ENCODE results near the gene PLA2G2C. TPM values are rescaled to one million over a fixed set of nuclear protein-coding genes. Genes with fewer than 3 reads are reported as not detected.
"Not testable (repeated sequence)": the region's sequence is repeated elsewhere in the genome, so short reads cannot be mapped to it uniquely, and the experiment has no call there.

Gene PLA2G2C
- total and polyA plus RNA-seq, 5 experiments from 2014 or later: not detected

GRCh38 chr1:20142001-20142710 lies 44.2 kb downstream of the PLA2G2C start:
- Mint-ChIP-seq H3K4me1 (peaks cover 0 to 2% (median 0%) of the 10 kb centered on the region in 4 donors), H3K27ac (no peak overlapping the region), H3K36me3 (no peaks in the 10 kb centered on the region), H3K4me3 (no peak overlapping the region), H3K27me3 (peaks cover 6 to 25% (median 15%) of the 10 kb centered on the region in 5 donors), H3K9me3 (no peaks in the 10 kb centered on the region)
- POLR2A ChIA-PET: no interaction called here
- ATAC-seq (no peak), DNase-seq (no peak)

GRCh38 chr1:20141466-20141865 lies 44.9 kb downstream of the PLA2G2C start:
- POLR2A ChIA-PET: no interaction called here
- no peak for ATAC-seq

GRCh38 chr1:20141001-20141400 lies 45.3 kb downstream of the PLA2G2C start:
- H3K27ac Mint-ChIP-seq: no peak overlapping the region
- H3K4me3 Mint-ChIP-seq: no peak overlapping the region
- H3K4me1 Mint-ChIP-seq: peaks cover 0 to 2% (median 0%) of the 10 kb centered on the region in 4 donors
- no peaks in the 10 kb centered on the region for H3K9me3 Mint-ChIP-seq
- no peaks in the 10 kb centered on the region for H3K36me3 Mint-ChIP-seq
- ATAC-seq (no peak), DNase-seq (no peak)
- H3K27me3 Mint-ChIP-seq: peaks cover 6 to 25% (median 15%) of the 10 kb centered on the region in 5 donors
- POLR2A ChIA-PET: no interaction called here

More at GRCh38 chr1:20141466-20141865, 44.9 kb downstream of the PLA2G2C start:
- no peak for DNase-seq
- no peaks in the 10 kb centered on the region for H3K36me3 Mint-ChIP-seq
- H3K27me3 Mint-ChIP-seq: peaks cover 6 to 25% (median 15%) of the 10 kb centered on the region in 5 donors
- H3K27ac Mint-ChIP-seq: no peak overlapping the region
- no peaks in the 10 kb centered on the region for H3K9me3 Mint-ChIP-seq
- H3K4me3 Mint-ChIP-seq: no peak overlapping the region
- H3K4me1 Mint-ChIP-seq: peaks cover 0 to 2% (median 0%) of the 10 kb centered on the region in 4 donors

- Mint-ChIP-seq H3K4me1 (peaks cover 0 to 2% (median 0%) of the 10 kb centered on the region in 4 donors), H3K36me3 (no peaks in the 10 kb centered on the region), H3K27ac (no peak overlapping the region), H3K9me3 (no peaks in the 10 kb centered on the region), H3K27me3 (peaks cover 10 to 25% (median 15%) of the 10 kb centered on the region in 5 donors), H3K4me3 (no peak overlapping the region)
- DNase-seq: no peak
- POLR2A ChIA-PET: no interaction called here
- no peak for ATAC-seq
Measured at GRCh38 chr1:20139776-20140612, 46.3 kb downstream of the PLA2G2C start.

- ATAC-seq: no peak
Measured at GRCh38 chr1:20138961-20139550, 47.3 kb downstream of the PLA2G2C start, which contains the start of gene PLA2G2F. TSS of gene PLA2G2F (plus strand) at chr1:20139323. CDS start at chr1:20139428, 105 bp downstream.

DNA sequence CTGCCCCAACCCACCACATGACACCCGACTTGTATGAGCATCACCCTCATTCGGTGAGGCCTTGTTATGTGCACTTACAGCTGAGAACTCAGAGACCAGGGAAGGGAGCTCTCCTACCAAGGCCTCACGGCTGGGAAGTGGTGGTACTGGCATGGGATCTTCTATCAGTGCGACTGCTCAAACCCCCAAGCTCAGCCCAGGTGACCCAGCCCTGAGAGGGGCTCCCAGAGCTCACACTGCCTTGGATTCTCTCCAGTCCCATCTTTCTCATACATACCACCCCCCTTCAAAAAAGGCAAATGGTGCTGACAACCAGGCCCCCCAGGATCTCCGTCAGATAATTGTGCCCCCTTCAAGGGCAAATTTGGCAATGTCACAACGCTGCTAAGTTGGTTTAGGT lies 48.0 kb downstream of the PLA2G2C start:
- ATAC-seq (no peak), DNase-seq (no peak)
- Mint-ChIP-seq H3K4me3 (no peak overlapping the region), H3K9me3 (no peaks in the 10 kb centered on the region), H3K4me1 (peaks cover 0 to 2% (median 0%) of the 10 kb centered on the region in 4 donors), H3K27ac (no peak overlapping the region), H3K36me3 (no peaks in the 10 kb centered on the region), H3K27me3 (peaks cover 12 to 26% (median 21%) of the 10 kb centered on the region in 5 donors)
- POLR2A ChIA-PET: no interaction called here

More at GRCh38 chr1:20138961-20139550, 47.3 kb downstream of the PLA2G2C start, which contains the start of gene PLA2G2F:
- Mint-ChIP-seq H3K36me3 (no peaks in the 10 kb centered on the region), H3K4me3 (no peak within 1 kb of the TSS), H3K4me1 (peaks cover 0 to 2% (median 0%) of the 10 kb centered on the region in 4 donors), H3K27me3 (peaks cover 11 to 25% (median 19%) of the 10 kb centered on the region in 5 donors), H3K27ac (no peak within 1 kb of the TSS), H3K9me3 (no peaks in the 10 kb centered on the region)
- DNase-seq: no peak
- POLR2A ChIA-PET: no interaction called here

DNA sequence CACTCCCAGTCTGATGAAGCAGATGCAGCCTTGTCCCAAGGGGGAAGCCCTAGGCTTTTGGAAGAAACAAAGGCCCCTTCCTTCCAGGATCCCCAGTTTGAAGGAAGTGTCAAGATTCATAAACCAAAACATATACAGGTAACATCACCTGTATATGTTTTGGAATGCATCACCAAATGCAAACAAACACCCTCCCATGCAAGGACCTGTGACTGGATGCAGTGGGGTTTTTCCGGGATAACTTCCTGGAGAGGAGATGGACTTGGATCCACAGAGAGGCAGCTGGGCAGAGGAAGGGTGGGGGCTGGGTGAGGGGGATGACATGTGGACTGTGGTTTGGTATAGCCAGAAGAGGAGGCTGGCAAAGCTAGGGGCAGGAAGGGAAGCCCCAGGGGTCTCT lies 48.7 kb downstream of the PLA2G2C start:
- H3K27ac Mint-ChIP-seq: no peak overlapping the region
- H3K4me3 Mint-ChIP-seq: no peak overlapping the region
- no peaks in the 10 kb centered on the region for H3K36me3 Mint-ChIP-seq
- POLR2A ChIA-PET: no interaction called here
- H3K4me1 Mint-ChIP-seq: peaks cover 0 to 2% (median 0%) of the 10 kb centered on the region in 4 donors
- ATAC-seq (no peak), DNase-seq (no peak)
- H3K27me3 Mint-ChIP-seq: peaks cover 15 to 26% (median 21%) of the 10 kb centered on the region in 5 donors
- H3K9me3 Mint-ChIP-seq: no peaks in the 10 kb centered on the region

GRCh38 chr1:20137055-20137454 lies 49.3 kb downstream of the PLA2G2C start:
- no peak for ATAC-seq
- POLR2A ChIA-PET: no interaction called here
- no peaks in the 10 kb centered on the region for H3K36me3 Mint-ChIP-seq

DNA sequence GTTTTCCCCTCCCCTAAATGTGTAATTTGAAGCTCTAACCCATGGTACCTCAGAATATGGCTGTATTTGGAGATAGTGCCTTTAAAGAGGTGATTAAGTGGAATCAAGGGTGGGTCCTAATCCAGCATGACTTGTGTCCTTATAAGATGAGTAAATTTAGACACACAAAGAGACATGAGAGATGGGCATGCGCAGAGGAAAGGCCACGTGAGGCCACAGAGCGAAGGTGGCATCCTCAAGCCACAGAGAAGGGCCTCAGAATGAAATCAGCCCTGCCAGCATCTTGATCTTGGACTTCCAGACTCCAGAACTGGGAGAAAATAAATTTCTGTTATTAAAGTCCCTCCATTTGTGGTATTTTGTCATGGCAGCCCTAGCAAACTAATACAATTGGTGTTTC lies 50.1 kb downstream of the PLA2G2C start:
- Mint-ChIP-seq H3K4me1 (peaks cover 0 to 2% (median 0%) of the 10 kb centered on the region in 4 donors), H3K36me3 (no peaks in the 10 kb centered on the region), H3K27ac (no peak overlapping the region), H3K9me3 (peaks cover 0 to 2% (median 0%) of the 10 kb centered on the region in 9 donors), H3K27me3 (peaks cover 16 to 39% (median 20%) of the 10 kb centered on the region in 5 donors), H3K4me3 (no peak overlapping the region)
- POLR2A ChIA-PET: no interaction called here
- ATAC-seq: no peak
- DNase-seq: no peak

More at GRCh38 chr1:20137055-20137454, 49.3 kb downstream of the PLA2G2C start:
- Mint-ChIP-seq H3K4me3 (no peak overlapping the region), H3K27me3 (peaks cover 17 to 31% (median 21%) of the 10 kb centered on the region in 5 donors), H3K27ac (no peak overlapping the region), H3K9me3 (no peaks in the 10 kb centered on the region), H3K4me1 (peaks cover 0 to 2% (median 0%) of the 10 kb centered on the region in 4 donors)
- no peak for DNase-seq

DNA sequence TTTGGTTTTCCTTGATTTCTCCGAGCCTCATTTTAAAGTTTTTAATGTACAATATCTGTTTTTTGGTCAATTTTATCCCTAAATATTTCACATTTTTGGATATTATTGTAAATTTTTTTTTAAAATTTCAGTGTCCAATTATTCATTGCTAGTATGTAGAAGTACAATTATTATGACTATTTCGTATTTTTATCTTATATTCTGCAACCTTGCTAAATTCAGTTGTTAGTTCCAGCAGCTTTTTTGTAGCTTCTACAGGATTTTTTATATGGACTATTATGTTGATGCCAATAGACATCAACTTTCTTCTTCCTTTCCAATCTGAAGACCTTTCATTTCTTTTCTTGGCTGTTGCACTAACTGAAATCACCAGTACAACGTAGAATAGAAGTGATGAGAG lies 51.3 kb downstream of the PLA2G2C start:
- Mint-ChIP-seq H3K27me3 (peaks cover 9 to 42% (median 13%) of the 10 kb centered on the region in 5 donors), H3K27ac (no peak overlapping the region), H3K4me1 (peaks cover 0 to 2% (median 0%) of the 10 kb centered on the region in 4 donors), H3K4me3 (no peak overlapping the region), H3K36me3 (no peaks in the 10 kb centered on the region), H3K9me3 (peaks cover 0 to 7% (median under 1%) of the 10 kb centered on the region in 9 donors)
- ATAC-seq (no peak), DNase-seq (no peak)
- POLR2A ChIA-PET: no interaction called here

DNA sequence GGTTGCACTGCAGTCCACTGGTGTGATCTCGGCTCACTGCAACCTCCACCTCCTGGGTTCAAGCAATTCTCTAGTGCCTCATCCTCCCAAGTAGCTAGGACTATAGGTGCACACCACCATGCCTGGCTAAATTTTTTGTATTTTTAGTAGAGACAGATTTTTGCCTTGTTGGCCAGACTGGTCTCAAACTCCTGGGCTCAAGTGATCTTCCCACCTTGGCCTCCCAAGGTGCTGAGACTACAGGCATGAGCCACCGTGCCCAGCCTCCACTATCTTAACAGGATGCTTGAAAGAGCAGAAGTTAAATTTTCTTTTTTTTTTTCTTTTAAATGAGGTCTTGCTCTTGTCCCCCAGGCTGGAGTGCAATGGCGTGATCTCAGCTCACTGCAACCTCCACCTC lies 55.8 kb downstream of the PLA2G2C start:
- H3K36me3 Mint-ChIP-seq, POLR2A ChIA-PET, H3K4me1 Mint-ChIP-seq, H3K4me3 Mint-ChIP-seq, H3K27ac Mint-ChIP-seq, ATAC-seq: not testable (repeated sequence)
- peak in 1 of 10 donors; percentile 8 for DNase-seq
- Mint-ChIP-seq H3K27me3 (peaks cover 3 to 36% (median 8%) of the 10 kb centered on the region in 5 donors), H3K9me3 (peaks cover 0 to 14% (median 5%) of the 10 kb centered on the region in 9 donors)

DNA sequence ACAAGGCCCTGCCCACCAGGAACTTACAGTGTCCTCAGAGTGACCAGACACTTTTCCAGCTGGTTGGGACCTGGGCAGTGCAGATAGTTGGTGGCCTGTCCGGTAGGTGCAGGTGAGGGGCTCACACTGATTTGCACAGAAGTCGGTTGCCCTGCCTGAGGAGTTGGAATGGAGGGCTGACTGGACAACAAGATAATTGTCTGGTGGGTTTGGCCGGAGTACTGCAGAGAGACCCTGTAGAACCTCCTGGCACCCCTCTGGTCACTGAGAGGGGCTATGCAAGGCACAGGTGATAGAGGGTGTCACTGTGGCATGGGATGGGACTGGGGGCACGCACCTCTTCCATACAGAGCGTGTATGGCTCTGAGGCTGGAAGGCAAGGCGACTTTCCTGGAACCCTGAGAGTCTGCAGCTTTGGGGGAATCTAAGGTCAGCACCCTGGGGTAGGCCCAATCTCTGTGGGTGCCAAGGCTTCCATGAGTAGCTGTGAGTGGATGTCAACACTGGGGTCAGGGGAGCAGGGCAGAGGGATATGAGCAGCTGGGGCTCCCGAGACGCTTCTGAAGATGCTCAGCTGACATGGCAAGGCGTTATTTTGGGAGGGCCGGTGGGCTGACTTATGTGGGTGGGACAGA lies 59.4 kb downstream of the PLA2G2C start:
- Mint-ChIP-seq H3K4me1 (peaks cover 0 to 6% (median 0%) of the 10 kb centered on the region in 4 donors), H3K27ac (no peak overlapping the region), H3K4me3 (no peak overlapping the region), H3K9me3 (peaks cover 0 to 14% (median 5%) of the 10 kb centered on the region in 9 donors), H3K36me3 (no peaks in the 10 kb centered on the region), H3K27me3 (peaks cover 2 to 40% (median 14%) of the 10 kb centered on the region in 5 donors)
- DNase-seq (peak in 1 of 10 donors; percentile 21), ATAC-seq (no peak)
- POLR2A ChIA-PET: no interaction called here

Measured in naive thymus-derived CD8-positive, alpha-beta T cell (primary cell).